Naive thymus-derived CD4-positive, alpha-beta T cell (primary cell): ENCODE results near the gene FIBIN. TPM values are rescaled to one million over a fixed set of nuclear protein-coding genes. Genes with fewer than 3 reads are reported as not detected.
A peak's percentile ranks its signal among the peaks of the same experiment; 100 is the strongest.
"Not testable (repeated sequence)": the region's sequence is repeated elsewhere in the genome, so short reads cannot be mapped to it uniquely, and the experiment has no call there.

Source experiments
- ATAC-seq: fragments of 150-1000 bp; cut with Tn5 transposase; 2 replicates; pipeline ENCODE4 v1.10.0; 2021; ENCODE audit warnings: mild to moderate bottlenecking, moderate library complexity
- CTCF ChIA-PET: fragments of 350-600 bp; sonication (Branson Sonifier 250); formaldehyde crosslinking; loops from one replicate; lab custom pipeline; 2021; ENCODE audit warnings: antibody characterized with exemption; lab: Charles Lee
- POLR2A ChIA-PET: fragments of 350-600 bp; sonication (Branson Sonifier 250); formaldehyde crosslinking; loops from one replicate; lab custom pipeline; 2021; ENCODE audit warnings: antibody characterized with exemption, inconsistent platforms; lab: Charles Lee
- DNase-seq, 9 donors: peaks; one replicate each; pipeline versions ENCODE4 v3.0.0 to v3.0.0-alpha.2; 2020 to 2022; ENCODE audit warnings: mixed read lengths in 1 of 9
- H3K27ac ChIP-seq: one replicate; pipeline ENCODE4 v1.7.0; 2013; ENCODE audit warnings: mild to moderate bottlenecking, low read depth, low read length, moderate library complexity
- H3K27me3 ChIP-seq, 2 donors: one replicate each; pipeline ENCODE4 v1.7.0; 2013; ENCODE audit warnings: low read length in 2 of 2, mild to moderate bottlenecking in 2 of 2, moderate library complexity in 2 of 2; ENCODE audit not compliant: control insufficient read depth in 2 of 2, insufficient read depth in 2 of 2
- H3K36me3 ChIP-seq, 3 experiments: 1 replicate in 2 of 3; 2 replicates in 1 of 3; pipeline ENCODE4 v1.7.0; 2013; ENCODE audit warnings: low read length in 3 of 3, mild to moderate bottlenecking in 3 of 3, moderate library complexity in 1 of 3; ENCODE audit not compliant: insufficient read depth in 3 of 3, control insufficient read depth in 2 of 3
- H3K4me1 ChIP-seq, 2 donors: one replicate each; pipeline ENCODE4 v1.7.0; 2013; ENCODE audit warnings: low read length in 2 of 2, mild to moderate bottlenecking in 2 of 2, moderate library complexity in 1 of 2; ENCODE audit not compliant: control insufficient read depth in 2 of 2, insufficient read depth in 2 of 2
- H3K4me3 ChIP-seq: 2 replicates; pipeline ENCODE4 v1.7.0; 2013; ENCODE audit warnings: mild to moderate bottlenecking, low read length
- H3K9me3 ChIP-seq, 3 experiments: 1 replicate in 2 of 3; 2 replicates in 1 of 3; pipeline ENCODE4 v1.7.0; 2013; ENCODE audit warnings: low read length in 3 of 3; ENCODE audit not compliant: control insufficient read depth in 2 of 3
- H3K27ac Mint-ChIP-seq, 9 donors: one replicate each; pipeline ENCODE4 v1.8.0; 2020 to 2022; ENCODE audit warnings: mixed read lengths in 9 of 9, mild to moderate bottlenecking in 8 of 9, moderate library complexity in 5 of 9, inconsistent platforms in 2 of 9
- H3K27me3 Mint-ChIP-seq, 5 donors: one replicate each; pipeline ENCODE4 v1.8.0; 2021 to 2022; ENCODE audit warnings: mixed read lengths in 5 of 5, mild to moderate bottlenecking in 1 of 5
- H3K36me3 Mint-ChIP-seq, 5 donors: one replicate each; pipeline ENCODE4 v1.8.0; 2020 to 2022; ENCODE audit warnings: mixed read lengths in 5 of 5, mild to moderate bottlenecking in 3 of 5, inconsistent platforms in 1 of 5
- H3K4me1 Mint-ChIP-seq, 7 donors: one replicate each; pipeline ENCODE4 v1.8.0; 2020 to 2022; ENCODE audit warnings: mixed read lengths in 7 of 7, mild to moderate bottlenecking in 3 of 7, inconsistent platforms in 1 of 7
- H3K4me3 Mint-ChIP-seq, 10 donors: one replicate each; pipeline ENCODE4 v1.8.0; 2020 to 2022; ENCODE audit warnings: mild to moderate bottlenecking in 10 of 10, mixed read lengths in 10 of 10, moderate library complexity in 6 of 10, inconsistent platforms in 2 of 10
- H3K9me3 Mint-ChIP-seq, 11 donors: one replicate each; pipeline ENCODE4 v1.8.0; 2020 to 2022; ENCODE audit warnings: mixed read lengths in 11 of 11, mild to moderate bottlenecking in 4 of 11, inconsistent platforms in 1 of 11, moderate library complexity in 1 of 11
- intact Hi-C, 2 donors: fragments of 100-400 bp; cut with micrococcal nuclease; formaldehyde crosslinking; loops; one replicate each; pipeline ENCODE4 v1.15.1; 2023
- polyA plus RNA-seq, 2 donors: library from polyadenylated mRNA; unstranded; fragments of 300-500 nt; fragmentation: Illumina TruSeq; gene quantifications; one replicate each; pipeline ENCODE4 v1.2.3, GENCODE V29; 2021
- total RNA-seq, 6 experiments: library from RNA in 5 of 6; stranded (reverse) in 5 of 6; gene quantifications; 1 replicate in 5 of 6; 2 replicates in 1 of 6; pipeline ENCODE4 v1.2.3 and lab custom pipeline; 2021 to 2026

Gene FIBIN
- total and polyA plus RNA-seq, 7 experiments from 2014 or later = not detected

GRCh38 chr11:26992031-26992541 lies 1.8 kb upstream of the FIBIN start:
- DNase-seq (no peak), ATAC-seq (no peak)
- Mint-ChIP-seq H3K27ac (peak overlapping the region in 1 of 9 donors; percentile 3), H3K36me3 (no peaks in the 10 kb centered on the region), H3K4me3 (no peak overlapping the region), H3K4me1 (no peaks in the 10 kb centered on the region), H3K9me3 (peaks cover 0 to 11% (median 3%) of the 10 kb centered on the region in 11 donors), H3K27me3 (peaks cover 0 to 14% (median 12%) of the 10 kb centered on the region in 5 donors)
- no peaks in the 10 kb centered on the region for H3K27me3 ChIP-seq
- intact Hi-C loops = no loop called here
- H3K9me3 ChIP-seq = no peaks in the 10 kb centered on the region
- H3K4me1 ChIP-seq = no peaks in the 10 kb centered on the region
- POLR2A ChIA-PET = no interaction called here
- no peak overlapping the region for H3K27ac ChIP-seq
- H3K36me3 ChIP-seq = no peaks in the 10 kb centered on the region
- CTCF ChIA-PET = no interaction called here
- H3K4me3 ChIP-seq = no peak overlapping the region

- ChIA-PET CTCF (no interaction called here), POLR2A (no interaction called here)
- ATAC-seq = no peak
Measured at GRCh38 chr11:26994631-26995095, 751 bp downstream of the FIBIN start.

GRCh38 chr11:26995701-26996460 lies 2.0 kb downstream of the FIBIN start:
- Histone ChIP-seq H3K4me3 (no peak overlapping the region), H3K27me3 (no peaks in the 10 kb centered on the region), H3K4me1 (no peaks in the 10 kb centered on the region), H3K9me3 (no peaks in the 10 kb centered on the region), H3K36me3 (no peaks in the 10 kb centered on the region), H3K27ac (no peak overlapping the region)
- ATAC-seq (no peak), DNase-seq (no peak)
- POLR2A ChIA-PET = no interaction called here
- Mint-ChIP-seq H3K36me3 (no peaks in the 10 kb centered on the region), H3K4me3 (no peak overlapping the region), H3K9me3 (peaks cover 0 to 11% (median 0%) of the 10 kb centered on the region in 11 donors), H3K4me1 (no peaks in the 10 kb centered on the region), H3K27me3 (peaks cover 0 to 14% (median 12%) of the 10 kb centered on the region in 5 donors), H3K27ac (no peak overlapping the region)
- intact Hi-C loops = no loop called here
- CTCF ChIA-PET = no interaction called here

More at GRCh38 chr11:26994631-26995095, 751 bp downstream of the FIBIN start:
- H3K27ac ChIP-seq = no peak overlapping the region
- H3K36me3 Mint-ChIP-seq = no peaks in the 10 kb centered on the region
- H3K9me3 Mint-ChIP-seq = peaks cover 0 to 11% (median 0%) of the 10 kb centered on the region in 11 donors
- no peaks in the 10 kb centered on the region for H3K9me3 ChIP-seq
- H3K4me1 ChIP-seq = no peaks in the 10 kb centered on the region
- DNase-seq = no peak
- no peak overlapping the region for H3K4me3 ChIP-seq
- peaks cover 0 to 14% (median 12%) of the 10 kb centered on the region in 5 donors for H3K27me3 Mint-ChIP-seq
- H3K27me3 ChIP-seq = no peaks in the 10 kb centered on the region
- no peak overlapping the region for H3K4me3 Mint-ChIP-seq
- no peaks in the 10 kb centered on the region for H3K36me3 ChIP-seq
- no peaks in the 10 kb centered on the region for H3K4me1 Mint-ChIP-seq
- intact Hi-C loops = no loop called here
- H3K27ac Mint-ChIP-seq = no peak overlapping the region

GRCh38 chr11:26997378-26997777 lies 3.5 kb downstream of the FIBIN start:
- no peaks in the 10 kb centered on the region for H3K4me1 Mint-ChIP-seq
- Histone ChIP-seq H3K27ac (no peak overlapping the region), H3K27me3 (no peaks in the 10 kb centered on the region), H3K36me3 (no peaks in the 10 kb centered on the region), H3K9me3 (no peaks in the 10 kb centered on the region), H3K4me3 (no peak overlapping the region), H3K4me1 (no peaks in the 10 kb centered on the region)
- H3K36me3 Mint-ChIP-seq = no peaks in the 10 kb centered on the region
- intact Hi-C loops = no loop called here
- ChIA-PET CTCF (no interaction called here), POLR2A (no interaction called here)
- H3K27me3 Mint-ChIP-seq = peaks cover 0 to 14% (median 4%) of the 10 kb centered on the region in 5 donors
- H3K27ac Mint-ChIP-seq = no peak overlapping the region
- no peak for ATAC-seq
- H3K9me3 Mint-ChIP-seq = peaks cover 0 to 5% (median 1%) of the 10 kb centered on the region in 11 donors
- H3K4me3 Mint-ChIP-seq = no peak overlapping the region
- DNase-seq = no peak

GRCh38 chr11:27001136-27001730 lies 7.3 kb downstream of the FIBIN start:
- POLR2A ChIA-PET, H3K36me3 Mint-ChIP-seq, H3K4me1 Mint-ChIP-seq, H3K4me3 ChIP-seq, H3K27me3 ChIP-seq, H3K27ac ChIP-seq, H3K4me3 Mint-ChIP-seq, H3K9me3 ChIP-seq, intact Hi-C loops, H3K27ac Mint-ChIP-seq, H3K4me1 ChIP-seq, H3K9me3 Mint-ChIP-seq, H3K36me3 ChIP-seq, CTCF ChIA-PET, DNase-seq, ATAC-seq, H3K27me3 Mint-ChIP-seq: not testable (repeated sequence)

- intact Hi-C loops = no loop called here
- no peaks in the 10 kb centered on the region for H3K27me3 Mint-ChIP-seq
Measured at GRCh38 chr11:27002431-27002830, 8.5 kb downstream of the FIBIN start.

More at GRCh38 chr11:27002431-27002830, 8.5 kb downstream of the FIBIN start:
- no peak overlapping the region for H3K4me3 Mint-ChIP-seq
- ATAC-seq (no peak), DNase-seq (no peak)
- Histone ChIP-seq H3K9me3 (no peaks in the 10 kb centered on the region), H3K27ac (no peak overlapping the region), H3K4me3 (no peak overlapping the region), H3K27me3 (no peaks in the 10 kb centered on the region), H3K36me3 (no peaks in the 10 kb centered on the region), H3K4me1 (no peaks in the 10 kb centered on the region)
- peaks cover 0 to 8% (median 0%) of the 10 kb centered on the region in 11 donors for H3K9me3 Mint-ChIP-seq
- ChIA-PET POLR2A (no interaction called here), CTCF (no interaction called here)
- H3K4me1 Mint-ChIP-seq = no peaks in the 10 kb centered on the region
- H3K27ac Mint-ChIP-seq = no peak overlapping the region
- no peaks in the 10 kb centered on the region for H3K36me3 Mint-ChIP-seq
